ENCODE data around the gene DLST. TPM values are rescaled to one million over a fixed set of nuclear protein-coding genes. Genes with fewer than 3 reads are reported as not detected.

The DLST gene
- 44.8 and 46.9 TPM in 2 replicates for total RNA-seq

DNA sequence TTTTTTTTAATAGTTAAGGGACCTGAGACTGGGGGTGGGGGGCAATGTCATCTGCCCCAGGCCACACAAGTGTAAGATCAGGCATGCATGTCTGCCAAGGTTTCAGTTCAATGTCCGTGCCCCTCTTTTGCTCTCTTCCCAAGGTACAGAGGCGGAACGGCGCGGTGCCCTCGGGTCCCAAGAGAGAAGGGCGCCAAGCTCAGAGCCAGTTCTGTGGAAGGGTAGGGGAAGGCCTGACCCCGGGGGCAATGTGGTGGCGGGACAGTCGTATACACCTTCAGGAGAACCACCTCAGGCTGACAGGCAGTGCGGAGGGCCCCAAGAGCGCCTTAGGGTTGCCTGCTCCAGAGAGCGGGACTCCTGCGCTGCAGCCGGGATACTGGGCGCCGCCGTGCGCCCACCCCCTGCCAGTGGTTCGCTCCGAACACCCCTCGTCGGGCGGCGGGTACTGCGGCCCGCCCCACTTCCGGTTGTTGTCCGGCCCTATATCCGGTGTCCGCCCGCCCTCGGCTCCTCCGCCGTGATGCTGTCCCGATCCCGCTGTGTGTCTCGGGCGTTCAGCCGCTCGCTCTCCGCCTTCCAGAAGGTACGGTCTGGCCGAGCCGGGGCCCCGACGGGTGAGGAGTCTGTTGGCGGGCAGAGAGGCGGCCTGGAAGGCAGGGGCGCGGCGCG, at the start of gene DLST:
Gene DLST (plus strand): TSS at position 486 of the 672 bp plus-strand sequence. CDS start 38 bp downstream, at position 524.

DNA sequence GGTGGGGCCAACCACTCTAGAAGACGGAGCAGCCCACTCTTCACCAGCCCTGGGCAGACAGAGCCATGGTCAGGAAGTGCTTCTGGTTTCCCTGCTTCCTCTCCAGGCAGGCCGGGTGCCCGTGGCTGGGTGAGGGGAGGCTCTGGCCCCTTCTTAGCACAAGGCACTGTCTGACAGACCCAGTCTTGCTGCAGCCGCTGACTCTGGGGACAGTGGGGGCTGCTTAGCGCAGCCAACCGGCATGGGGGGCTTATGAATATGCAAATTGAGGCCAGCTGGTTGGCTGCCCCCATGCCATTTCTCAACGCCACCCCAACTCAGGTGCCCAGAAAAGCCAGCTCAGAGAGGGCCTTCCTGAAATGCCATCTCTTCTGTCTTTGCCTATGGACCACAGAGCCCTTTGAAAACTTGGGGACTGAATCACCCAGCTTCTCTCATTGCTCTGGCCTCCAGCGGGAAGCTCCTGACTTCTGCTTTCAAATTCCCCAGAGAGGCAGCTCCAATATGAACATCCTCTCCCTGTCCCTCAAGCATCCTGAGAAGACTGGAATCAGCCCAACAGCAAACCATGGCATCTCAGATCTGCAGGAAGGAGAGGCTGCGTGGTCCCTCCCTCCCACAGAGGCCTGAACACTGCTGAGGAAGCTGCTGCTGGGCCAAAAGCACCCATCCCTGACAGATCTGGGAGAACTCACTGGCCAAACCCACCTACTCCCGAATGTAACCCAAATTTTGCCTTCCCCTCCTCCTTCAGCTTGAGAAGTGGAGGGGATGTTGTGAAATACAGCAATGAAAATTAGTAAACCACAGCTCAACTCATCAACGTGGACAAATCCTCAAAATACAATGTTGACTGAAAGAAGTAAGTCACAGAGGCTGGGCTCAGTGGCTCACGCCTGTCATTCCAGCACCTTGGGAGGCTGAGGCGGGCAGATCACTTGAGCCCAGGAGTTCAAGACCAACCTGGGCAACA, 5.5 kb upstream of the DLST start, which contains the start of gene PROX2:
Gene PROX2 (minus strand): TSS at position 205 of the 973 bp plus-strand sequence. CDS start 12,311 bp downstream, outside the sequence.

DNA sequence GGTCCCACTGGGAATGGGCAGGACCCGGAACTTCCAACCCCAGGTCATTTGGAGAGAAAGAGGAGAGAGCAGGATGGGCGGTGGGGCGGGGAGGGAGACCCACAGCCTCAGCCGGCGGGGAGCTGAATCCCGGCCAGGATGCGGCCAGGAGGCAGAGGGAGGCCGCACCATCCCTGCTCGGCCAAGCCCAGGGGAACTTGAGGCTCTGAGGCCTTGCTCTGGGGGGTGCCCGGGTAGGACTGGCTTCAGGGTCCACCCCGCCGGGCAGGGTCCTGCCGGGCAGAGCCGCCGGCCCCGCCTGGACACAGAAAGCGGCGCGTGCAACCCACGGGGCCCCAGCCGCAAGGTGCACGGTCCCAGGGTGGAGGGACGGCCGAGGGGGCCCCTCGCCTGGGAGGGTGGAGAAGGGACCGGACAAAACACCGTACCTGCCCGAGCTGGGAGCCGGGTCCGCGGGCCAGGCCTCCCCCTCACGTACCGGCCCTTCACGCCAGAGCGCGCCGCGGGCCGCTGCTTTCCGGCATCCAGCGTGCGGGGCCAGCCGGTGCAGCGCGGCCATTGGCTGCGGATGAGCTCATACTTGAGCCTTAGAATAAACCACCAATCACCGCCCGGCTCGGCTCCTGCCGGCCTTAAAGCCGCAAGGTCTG, 41.2 kb downstream of the DLST start, which contains the start of gene RPS6KL1:
Gene RPS6KL1 (minus strand): TSS at position 509 of the 650 bp plus-strand sequence. CDS start 1,719 bp downstream, outside the sequence.

Other genes with a start within 250 kb of the DLST start
- gene AREL1, start 168.8 kb upstream of the DLST start, total RNA-seq, result 14.0 and 23.1 TPM in 2 replicates
- gene FCF1, start 168.8 kb upstream of the DLST start, total RNA-seq, result 23.5 and 29.7 TPM in 2 replicates
- gene YLPM1, start 118.6 kb upstream of the DLST start, total RNA-seq, result 15.9 and 17.2 TPM in 2 replicates
- gene PROX2, start 5.8 kb upstream of the DLST start, total RNA-seq, result not detected in 2 replicates
- gene RPS6KL1, start 41.3 kb downstream of the DLST start, total RNA-seq, result 0.26 and 0.58 TPM in 2 replicates
- 1.2 and 10.8 TPM in 2 replicates for gene PGF, start 73.7 kb downstream of the DLST start, total RNA-seq
- 17.8 and 20.0 TPM in 2 replicates for gene EIF2B2, start 121.0 kb downstream of the DLST start, total RNA-seq
- 12.4 and 13.2 TPM in 2 replicates for gene MLH3, start 169.6 kb downstream of the DLST start, total RNA-seq
- gene ACYP1, start 182.1 kb downstream of the DLST start, total RNA-seq, result 8.4 and 10.2 TPM in 2 replicates
- 2.5 TPM in 1 of 2 replicates, not detected in the other for gene ZC2HC1C, start 187.7 kb downstream of the DLST start, total RNA-seq
- gene NEK9, start 245.1 kb downstream of the DLST start, total RNA-seq, result 23.7 and 27.8 TPM in 2 replicates